NCI-H128 (cell line): Measurements from ENCODE around the gene CADPS2.

Source experiments
- DNase-seq: peaks from one replicate; lab custom pipeline; 2025; ENCODE audit not compliant: unreplicated experiment; lab: John Stamatoyannopoulos, UW

The CADPS2 gene

DNA sequence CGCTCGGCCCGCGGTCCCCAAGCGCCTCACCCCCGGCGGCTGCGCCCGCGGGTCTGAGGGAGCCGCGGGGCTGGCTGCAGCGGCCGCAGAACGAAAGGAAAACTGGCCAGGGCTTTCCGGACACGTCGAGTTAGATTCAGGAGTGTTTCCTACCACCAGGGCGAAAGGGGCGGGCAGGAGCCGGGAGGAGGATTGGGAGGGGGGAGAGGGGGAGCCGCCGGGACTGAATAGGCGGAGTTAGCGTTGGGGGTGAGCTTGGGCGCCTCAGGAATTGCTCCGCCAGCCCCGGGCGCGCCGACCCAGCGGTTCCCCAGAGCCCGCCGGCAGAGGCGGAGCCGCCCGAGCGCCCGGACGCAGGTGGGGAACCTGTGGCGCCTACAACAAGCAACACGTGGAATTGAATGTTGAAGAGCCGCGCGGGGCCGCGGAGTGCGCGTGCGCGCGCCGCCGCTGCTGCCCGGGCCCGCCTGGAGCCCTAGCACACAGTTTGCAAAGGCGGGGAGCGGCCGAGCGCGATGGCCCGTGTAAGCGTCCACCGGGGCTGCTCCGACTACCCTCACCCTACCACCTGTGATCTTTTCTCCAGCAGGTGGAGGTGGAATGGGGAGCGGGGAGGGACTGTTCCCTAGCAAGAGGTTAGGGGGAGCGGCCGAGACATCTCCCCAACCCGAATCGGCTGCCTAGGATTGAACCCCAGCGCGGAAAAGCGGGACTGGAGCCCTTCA, at the start of gene CADPS2:
Gene CADPS2, minus strand, starts transcription at position 104 of the 725 bp plus-strand sequence. CDS start 123 bp downstream, outside the sequence.
- DNase-seq: peak; percentile 54

- no peak for DNase-seq
Measured at GRCh38 chr7:122935620-122936019, 49.4 kb upstream of the CADPS2 start.

GRCh38 chr7:122919643-122920181, 33.5 kb upstream of the CADPS2 start:
- DNase-seq: no peak

- no peak for DNase-seq
Measured at GRCh38 chr7:122914812-122915211, 28.6 kb upstream of the CADPS2 start.

DNA sequence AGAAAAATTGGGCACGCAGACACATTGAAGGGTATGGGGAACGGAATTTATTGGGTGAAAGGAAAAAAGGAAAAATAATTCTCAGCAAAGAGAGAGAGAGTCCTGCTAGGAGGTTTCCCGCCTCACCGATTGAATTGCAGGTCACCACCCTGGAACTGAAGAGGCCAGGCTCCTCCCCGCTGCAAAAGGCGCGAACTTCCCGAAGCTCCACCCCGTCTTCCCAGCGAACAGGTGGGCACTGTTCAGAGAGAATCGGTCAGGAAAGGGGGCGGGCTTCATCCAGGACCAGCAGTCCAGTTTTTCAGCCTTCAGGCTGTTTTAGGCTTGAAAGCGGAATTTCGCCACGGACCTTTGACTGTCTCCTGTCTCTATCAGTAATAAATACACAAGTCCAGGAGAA, 27.3 kb upstream of the CADPS2 start:
- no peak for DNase-seq

- no peak for DNase-seq
Measured at GRCh38 chr7:122902751-122903495, 16.7 kb upstream of the CADPS2 start.

DNA sequence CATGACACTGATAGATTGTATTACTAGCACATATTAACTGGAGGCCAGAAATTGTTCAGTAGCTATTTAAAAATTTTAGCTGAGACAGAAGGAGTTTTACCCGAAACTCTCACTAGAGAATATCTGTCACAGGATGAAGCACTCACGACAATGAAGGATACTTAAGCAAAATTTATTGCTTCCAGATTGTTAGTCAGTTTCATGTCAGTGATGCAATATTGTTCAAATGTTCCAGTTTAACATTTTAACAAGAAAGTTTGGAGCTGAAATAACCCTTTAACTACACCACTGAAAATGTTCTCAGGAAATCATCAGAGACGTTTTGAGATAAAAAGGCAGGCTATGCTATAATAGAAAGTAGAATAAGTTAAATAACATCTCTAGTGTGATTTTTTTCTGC, 15.0 kb upstream of the CADPS2 start:
- DNase-seq: no peak

GRCh38 chr7:122896509-122896908, 10.2 kb upstream of the CADPS2 start:
- DNase-seq: no peak

DNA sequence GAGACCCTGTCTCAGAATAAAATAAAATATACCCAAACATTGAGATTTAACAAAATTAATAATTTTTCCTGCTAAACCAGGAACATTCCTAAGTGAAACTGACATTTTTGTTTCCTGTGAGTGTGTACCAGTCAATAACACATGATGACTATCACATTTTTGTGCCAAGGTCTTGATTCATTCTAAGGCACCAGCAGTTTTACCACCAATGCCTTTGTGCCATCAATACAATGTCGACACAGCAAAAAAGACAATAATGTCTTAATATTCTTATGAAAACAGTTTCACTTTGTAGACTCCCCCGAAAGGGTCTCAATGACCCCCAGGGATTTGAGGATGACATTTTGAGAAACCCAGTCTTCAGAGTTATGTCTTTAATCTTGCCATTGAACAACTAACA, 7.2 kb upstream of the CADPS2 start:
- no peak for DNase-seq

GRCh38 chr7:122889116-122889515, 2.9 kb upstream of the CADPS2 start:
- no peak for DNase-seq

GRCh38 chr7:122887848-122888247, 1.6 kb upstream of the CADPS2 start:
- DNase-seq: no peak

DNA sequence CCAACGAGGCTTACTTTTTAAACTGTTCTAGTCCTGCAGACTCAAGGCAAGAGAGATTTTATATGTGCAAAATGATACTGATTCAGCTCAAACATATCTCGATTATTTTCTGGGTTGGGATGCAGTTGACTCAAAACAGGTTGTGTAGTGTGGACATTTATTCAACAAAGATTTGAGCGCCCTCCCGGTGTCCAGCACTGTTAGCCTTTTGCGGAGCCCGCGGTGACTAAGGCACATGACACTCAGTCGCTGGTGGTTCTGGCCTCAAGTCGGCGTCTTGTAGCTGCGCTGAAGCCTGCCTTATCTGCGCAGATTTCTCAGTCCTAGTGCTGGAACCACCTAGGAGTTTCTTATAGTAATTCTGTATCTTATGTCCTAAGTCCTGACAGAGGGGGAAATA, 938 bp upstream of the CADPS2 start:
- DNase-seq: no peak

DNA sequence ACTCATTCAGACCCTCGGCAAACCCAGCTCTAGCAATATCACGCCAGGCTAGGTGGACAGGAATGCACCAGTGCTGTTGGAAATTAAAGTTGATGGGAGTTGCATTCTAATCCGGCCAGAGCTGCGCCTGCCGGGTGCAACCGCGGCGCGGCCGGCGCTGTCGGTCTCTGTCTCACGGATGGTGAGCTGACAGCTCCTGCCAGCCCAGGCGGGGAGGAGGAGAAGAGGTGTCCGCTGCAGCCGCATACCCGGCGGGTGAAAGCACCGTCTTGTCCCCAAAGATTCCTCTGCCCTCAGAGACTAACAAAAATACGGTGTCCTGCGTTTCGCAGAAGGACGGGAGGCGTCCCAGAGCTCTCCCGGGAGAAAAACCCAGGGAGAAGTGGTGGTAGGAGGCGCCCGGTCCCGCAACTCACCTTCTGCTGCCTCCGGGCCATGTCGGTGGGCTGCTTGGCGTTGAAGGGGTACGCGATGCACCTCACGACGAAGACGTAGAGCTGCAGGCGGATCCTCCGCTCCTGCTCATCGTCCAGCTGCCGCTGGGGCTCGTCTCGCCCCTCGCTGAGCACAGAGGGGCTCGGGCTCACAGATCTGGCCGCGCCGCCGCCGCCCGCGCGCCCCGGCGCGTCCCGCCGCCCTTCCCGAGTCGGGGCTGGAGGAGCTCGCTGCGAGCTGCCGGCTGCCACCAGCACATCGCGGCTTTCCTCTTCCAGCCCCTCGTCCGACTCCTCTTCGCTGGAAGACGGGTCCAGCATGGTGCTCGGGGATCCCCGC, 490 bp downstream of the CADPS2 start:
- DNase-seq: no peak

- no peak for DNase-seq
Measured at GRCh38 chr7:122884186-122884585, 2.1 kb downstream of the CADPS2 start.

- DNase-seq: no peak
Measured at GRCh38 chr7:122883049-122883680, 3.1 kb downstream of the CADPS2 start.

DNA sequence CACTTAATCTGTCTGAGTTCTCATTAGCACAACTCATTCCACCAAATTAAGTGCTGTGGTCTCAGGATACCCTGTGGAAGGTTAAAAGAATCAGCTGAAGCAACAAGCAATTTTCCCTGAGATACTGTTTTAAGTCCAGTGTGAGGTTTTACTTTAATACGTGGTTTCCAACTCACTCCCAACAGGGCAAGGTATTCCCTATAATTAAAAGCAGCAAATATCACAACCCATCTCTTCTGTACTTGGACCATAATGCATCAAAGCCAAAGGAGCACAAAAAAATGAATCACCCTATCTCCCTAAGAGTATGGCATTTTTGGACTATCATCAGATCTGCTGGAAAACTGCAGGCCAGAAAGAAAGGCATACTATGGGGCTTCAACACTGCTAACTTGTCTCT, 4.9 kb downstream of the CADPS2 start:
- no peak for DNase-seq

GRCh38 chr7:122869260-122869659, 17.0 kb downstream of the CADPS2 start:
- DNase-seq: no peak

DNA sequence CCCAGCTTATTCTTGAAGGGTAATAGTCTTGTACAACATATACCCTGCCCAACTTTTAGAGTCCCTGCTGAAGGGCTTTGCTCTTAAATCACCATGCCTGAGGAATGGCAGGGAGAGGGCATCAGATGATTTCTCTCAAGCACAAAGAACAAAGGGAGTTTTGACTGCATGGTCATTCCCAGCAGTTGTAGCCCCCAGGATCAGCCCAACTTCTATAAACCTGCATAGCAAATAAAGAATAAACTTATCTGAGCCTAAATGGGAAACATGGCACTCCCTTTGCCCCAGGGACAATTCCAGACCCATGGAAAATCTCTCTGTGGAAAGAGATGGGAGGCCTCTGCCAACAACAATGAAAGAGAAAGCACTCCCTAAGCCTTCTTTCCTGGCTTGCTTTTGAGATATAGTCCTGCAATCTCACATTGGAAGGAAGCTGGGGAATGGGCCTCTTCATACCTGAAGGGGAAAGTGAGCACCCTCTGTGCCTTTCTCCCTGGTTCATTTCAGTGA, 18.7 kb downstream of the CADPS2 start:
- no peak for DNase-seq

DNA sequence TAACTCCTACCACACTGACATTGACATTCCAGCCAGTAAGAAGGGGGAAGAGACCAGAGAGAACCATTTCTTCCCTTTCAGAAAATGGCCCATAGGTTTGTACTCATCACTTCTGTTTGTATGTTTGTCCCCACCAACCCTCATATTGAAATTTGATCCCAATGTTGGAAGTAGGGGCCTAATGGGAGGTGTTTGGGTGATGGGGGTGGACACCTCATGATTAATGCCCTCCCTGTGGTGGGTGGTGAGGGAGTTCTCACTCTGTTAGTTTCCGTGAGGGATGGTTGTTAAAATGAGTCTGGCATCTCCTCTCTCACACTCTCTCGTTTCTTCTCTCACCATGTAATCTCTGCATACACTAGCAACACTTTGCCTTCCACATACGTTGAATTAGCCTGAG, 21.4 kb downstream of the CADPS2 start:
- DNase-seq: no peak

DNA sequence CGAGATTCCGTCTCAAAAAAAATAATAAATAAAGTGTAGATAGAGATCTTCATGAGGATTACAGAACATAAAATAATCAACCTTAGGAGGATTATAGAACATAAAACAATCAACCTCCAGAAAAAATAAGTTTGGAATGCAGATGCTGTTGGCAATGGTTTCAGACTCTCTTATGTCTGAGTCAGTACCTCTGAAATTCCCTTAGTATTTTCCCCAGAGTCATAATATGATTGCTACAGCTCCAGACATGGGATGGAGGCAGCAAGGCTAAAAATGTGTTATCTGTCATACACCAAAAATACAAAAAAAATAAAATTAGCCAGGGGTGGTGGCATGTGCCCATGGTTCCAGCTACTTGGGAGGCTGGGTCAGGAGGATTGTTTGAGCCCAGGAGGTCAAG, 22.2 kb downstream of the CADPS2 start:
- no peak for DNase-seq

DNA sequence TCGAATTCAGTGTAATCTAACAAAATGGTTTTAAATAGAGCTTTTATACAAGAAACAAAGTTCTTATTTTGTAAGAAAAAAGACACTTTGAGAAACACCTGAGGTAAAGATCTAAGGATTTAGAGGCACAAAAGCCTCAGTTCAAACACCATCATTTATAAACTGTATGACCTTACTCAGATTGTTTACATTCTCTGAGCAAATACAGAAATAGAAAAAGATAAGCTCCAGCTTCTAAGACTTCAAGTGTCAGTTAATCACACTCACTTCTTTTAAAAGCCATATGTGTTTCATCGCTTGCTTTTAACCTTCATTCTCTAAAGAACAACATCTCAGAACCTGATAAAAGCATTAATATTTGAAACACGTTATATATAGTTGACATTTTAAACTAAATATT, 27.9 kb downstream of the CADPS2 start:
- no peak for DNase-seq
